Neural progenitor cell (in vitro differentiated cells): ENCODE data around the gene PBXIP1. TPM values are rescaled to one million over a fixed set of nuclear protein-coding genes. Genes with fewer than 3 reads are reported as not detected.

ENCODE experiments used
- DNase-seq: peaks from one replicate; pipeline ENCODE4 v3.0.0-alpha.2; 2016; ENCODE audit warnings: low spot score
- H2AFZ ChIP-seq: fragments of 200-600 bp; sonication (generic); replicated peaks from 2 replicates; pipeline ENCODE4 v1.6.1; 2016; ENCODE audit warnings: antibody characterized with exemption
- H3F3A ChIP-seq: fragments of 200-600 bp; sonication (generic); 2 replicates; pipeline ENCODE4 v1.6.1; 2016; ENCODE audit warnings: antibody characterized with exemption, low read depth
- H3K27ac ChIP-seq: fragments of 200-600 bp; sonication (generic); 2 replicates; pipeline ENCODE4 v1.5.1; 2016; ENCODE audit warnings: mild to moderate bottlenecking
- H3K27me3 ChIP-seq: fragments of 200-600 bp; sonication (generic); 2 replicates; pipeline ENCODE4 v1.6.1; 2016; ENCODE audit warnings: mild to moderate bottlenecking, moderate library complexity
- H3K36me3 ChIP-seq: fragments of 200-600 bp; sonication (generic); 2 replicates; pipeline ENCODE4 v1.5.1; 2016
- H3K4me1 ChIP-seq: fragments of 200-600 bp; sonication (generic); 2 replicates; pipeline ENCODE4 v1.6.1; 2016; ENCODE audit warnings: mixed run types
- H3K4me2 ChIP-seq: fragments of 200-600 bp; sonication (generic); 2 replicates; pipeline ENCODE4 v1.6.1; 2016
- H3K4me3 ChIP-seq: fragments of 200-600 bp; sonication (generic); 2 replicates; pipeline ENCODE4 v1.5.1; 2016
- H3K79me2 ChIP-seq: fragments of 200-600 bp; sonication (generic); 2 replicates; pipeline ENCODE4 v1.6.1; 2016; ENCODE audit warnings: low read depth
- H3K9ac ChIP-seq: fragments of 200-600 bp; sonication (generic); 2 replicates; pipeline ENCODE4 v1.6.1; 2016
- H3K9me3 ChIP-seq: fragments of 200-600 bp; sonication (generic); 2 replicates; pipeline ENCODE4 v1.5.1; 2016; ENCODE audit warnings: low read depth
- H4K20me1 ChIP-seq: fragments of 200-600 bp; sonication (generic); 2 replicates; pipeline ENCODE4 v1.6.1; 2016; ENCODE audit warnings: low read depth
- H3K27ac Mint-ChIP-seq: 3 replicates; pipeline ENCODE4 v1.8.0; 2021; ENCODE audit warnings: mixed read lengths
- H3K27me3 Mint-ChIP-seq: 2 replicates; pipeline ENCODE4 v1.8.0; 2022; ENCODE audit warnings: low read depth, mild to moderate bottlenecking, inconsistent platforms, moderate library complexity, mixed read lengths; ENCODE audit not compliant: insufficient read depth
- H3K36me3 Mint-ChIP-seq: 3 replicates; pipeline ENCODE4 v1.8.0; 2021; ENCODE audit warnings: mixed read lengths
- H3K4me1 Mint-ChIP-seq: 3 replicates; pipeline ENCODE4 v1.8.0; 2021; ENCODE audit warnings: mixed read lengths
- H3K4me3 Mint-ChIP-seq: 3 replicates; pipeline ENCODE4 v1.8.0; 2021; ENCODE audit warnings: mild to moderate bottlenecking, moderate library complexity, mixed read lengths
- H3K9me3 Mint-ChIP-seq: 3 replicates; pipeline ENCODE4 v1.8.0; 2020; ENCODE audit warnings: mixed read lengths
- CTCF ChIP-seq: fragments of 200-600 bp; sonication (generic); IDR thresholded peaks from 2 replicates; pipeline ENCODE4 v1.5.1; 2017; ENCODE audit warnings: antibody characterized with exemption, mild to moderate bottlenecking
- EZH2 ChIP-seq: fragments of 200-600 bp; sonication (generic); IDR thresholded peaks from 2 replicates; pipeline ENCODE4 v1.6.1; 2017; ENCODE audit warnings: antibody characterized with exemption, mild to moderate bottlenecking, moderate library complexity
- EZH2phosphoT487 ChIP-seq: fragments of 200-600 bp; sonication (generic); IDR thresholded peaks from 2 replicates; pipeline ENCODE4 v1.6.1; 2017; ENCODE audit warnings: antibody characterized with exemption
- total RNA-seq: library from RNA; depleted of rRNA; stranded (reverse); fragments of >200 nt; gene quantifications from 2 replicates; pipeline ENCODE4 v1.2.3, GENCODE V29; 2015; ENCODE audit warnings: low replicate concordance

The PBXIP1 gene
- total RNA-seq, 1 donor from 2014 or later = 21.4 TPM

- H3K27ac Mint-ChIP-seq = no peak overlapping the region
- Histone ChIP-seq H3K4me2 (peak overlapping the region; percentile 98), H3K27ac (no peak overlapping the region), H2AFZ (no peak overlapping the region), H4K20me1 (no peaks in the 10 kb centered on the region), H3F3A (peaks cover 43% of the 10 kb centered on the region), H3K9ac (no peak overlapping the region), H3K4me1 (peaks cover 20% of the 10 kb centered on the region), H3K4me3 (peak overlapping the region; percentile 72), H3K27me3 (no peaks in the 10 kb centered on the region), H3K79me2 (peaks cover 35% of the 10 kb centered on the region), H3K36me3 (no peaks in the 10 kb centered on the region), H3K9me3 (no peaks in the 10 kb centered on the region)
- H3K36me3 Mint-ChIP-seq = no peaks in the 10 kb centered on the region
- peaks cover 3% of the 10 kb centered on the region for H3K27me3 Mint-ChIP-seq
- H3K4me1 Mint-ChIP-seq = peaks cover 28% of the 10 kb centered on the region
- peak; percentile 99 for DNase-seq
- peaks cover 2% of the 10 kb centered on the region for H3K9me3 Mint-ChIP-seq
- TF ChIP-seq EZH2phosphoT487 (no peak), CTCF (peak; percentile 65)
- peak overlapping the region; percentile 89 for H3K4me3 Mint-ChIP-seq
Measured at GRCh38 chr1:155001675-155002463, 46.0 kb upstream of the PBXIP1 start.

- H3K36me3 Mint-ChIP-seq = no peaks in the 10 kb centered on the region
- Histone ChIP-seq H3K9me3 (no peaks in the 10 kb centered on the region), H3K36me3 (no peaks in the 10 kb centered on the region), H2AFZ (no peak overlapping the region), H3K4me1 (peaks cover 20% of the 10 kb centered on the region), H4K20me1 (no peaks in the 10 kb centered on the region), H3K79me2 (peaks cover 30% of the 10 kb centered on the region), H3K9ac (no peak overlapping the region), H3K27ac (no peak overlapping the region), H3K27me3 (no peaks in the 10 kb centered on the region), H3F3A (peaks cover 43% of the 10 kb centered on the region), H3K4me3 (peak overlapping the region; percentile 72), H3K4me2 (peak overlapping the region; percentile 82)
- TF ChIP-seq EZH2 (no peak), CTCF (no peak), EZH2phosphoT487 (no peak)
- peaks cover 28% of the 10 kb centered on the region for H3K4me1 Mint-ChIP-seq
- DNase-seq = no peak
- H3K27me3 Mint-ChIP-seq = peaks cover 3% of the 10 kb centered on the region
- H3K4me3 Mint-ChIP-seq = peak overlapping the region; percentile 89
- peak overlapping the region; percentile 60 for H3K27ac Mint-ChIP-seq
- H3K9me3 Mint-ChIP-seq = peaks cover 2% of the 10 kb centered on the region
Measured at GRCh38 chr1:155001425-155001674, 45.5 kb upstream of the PBXIP1 start.

- Histone ChIP-seq H3K36me3 (no peaks in the 10 kb centered on the region), H3F3A (peaks cover 43% of the 10 kb centered on the region), H2AFZ (peak overlapping the region; percentile 86), H3K27ac (no peak overlapping the region), H3K9ac (no peak overlapping the region), H3K27me3 (no peaks in the 10 kb centered on the region), H4K20me1 (no peaks in the 10 kb centered on the region), H3K79me2 (peaks cover 28% of the 10 kb centered on the region), H3K4me1 (peaks cover 20% of the 10 kb centered on the region), H3K4me3 (peak overlapping the region; percentile 72), H3K4me2 (peak overlapping the region; percentile 82), H3K9me3 (no peaks in the 10 kb centered on the region)
- Mint-ChIP-seq H3K4me3 (peak overlapping the region; percentile 89), H3K9me3 (peaks cover 2% of the 10 kb centered on the region), H3K27me3 (peaks cover 3% of the 10 kb centered on the region), H3K4me1 (peaks cover 32% of the 10 kb centered on the region), H3K36me3 (no peaks in the 10 kb centered on the region), H3K27ac (no peak overlapping the region)
- peak; percentile 96 for DNase-seq
- TF ChIP-seq EZH2 (no peak), CTCF (no peak), EZH2phosphoT487 (no peak)
Measured at GRCh38 chr1:155000726-155001424, 45.0 kb upstream of the PBXIP1 start.
